GM04503 (cell line): ENCODE data around the gene CLSTN1.
A peak's percentile ranks its signal among the peaks of the same experiment; 100 is the strongest.

Experiments used
- DNase-seq: peaks from one replicate; pipeline ENCODE4 v3.0.0-alpha.2; 2012; ENCODE audit warnings: low read depth

The CLSTN1 gene

DNA sequence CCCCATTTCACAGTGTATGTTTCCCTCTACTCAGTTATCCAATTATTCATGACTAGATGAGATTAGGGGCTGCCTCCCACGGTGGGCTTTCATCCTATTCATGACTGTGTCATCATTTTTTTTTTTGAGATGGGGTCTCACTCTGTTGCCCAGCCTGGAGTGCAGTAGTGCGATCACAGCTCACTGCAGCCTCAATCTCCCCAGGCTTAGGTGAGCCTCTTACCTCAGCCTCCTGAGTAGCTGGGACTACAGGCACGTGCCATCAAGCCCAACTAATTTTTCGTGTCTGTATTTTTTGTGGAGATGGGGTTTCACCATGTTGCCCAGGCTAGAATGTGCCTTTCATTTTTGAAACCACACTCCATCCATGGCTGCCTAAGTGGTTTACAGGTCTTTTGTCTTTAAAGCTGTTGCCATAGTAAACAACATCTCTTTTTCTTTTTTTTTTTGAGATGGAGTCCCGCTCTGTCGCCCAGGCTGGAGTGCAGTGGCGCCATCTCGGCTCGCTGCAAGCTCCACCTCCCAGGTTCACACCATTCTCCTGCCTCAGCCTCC is 112.2 kb downstream of the CLSTN1 start:
- DNase-seq, result no peak

DNA sequence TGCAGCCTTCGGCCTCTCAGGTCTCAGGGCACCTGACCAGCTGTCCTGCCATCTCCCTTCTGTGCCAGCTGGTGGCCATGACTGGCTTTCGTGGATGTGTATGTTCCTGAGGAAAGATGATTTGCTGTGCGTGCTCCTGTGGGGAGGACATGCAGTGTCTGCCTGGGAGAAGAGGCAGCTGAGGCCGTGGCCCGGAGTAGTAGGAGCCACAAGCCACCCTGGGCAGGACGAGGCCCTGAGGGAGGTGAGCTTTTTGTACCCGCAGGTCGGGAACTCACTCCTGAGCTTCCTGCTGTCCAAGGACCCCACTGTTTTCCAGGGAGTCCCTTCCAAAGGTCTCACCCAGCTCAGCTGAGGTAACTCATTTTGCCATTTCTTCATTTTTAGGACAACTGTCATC is 113.7 kb downstream of the CLSTN1 start:
- DNase-seq, result no peak

- no peak for DNase-seq
These were observed 117.6 kb downstream of the CLSTN1 start for GRCh38 chr1:9706178-9706577.

GRCh38 chr1:9705337-9706093 is 118.2 kb downstream of the CLSTN1 start:
- peak; percentile 55 for DNase-seq

DNA sequence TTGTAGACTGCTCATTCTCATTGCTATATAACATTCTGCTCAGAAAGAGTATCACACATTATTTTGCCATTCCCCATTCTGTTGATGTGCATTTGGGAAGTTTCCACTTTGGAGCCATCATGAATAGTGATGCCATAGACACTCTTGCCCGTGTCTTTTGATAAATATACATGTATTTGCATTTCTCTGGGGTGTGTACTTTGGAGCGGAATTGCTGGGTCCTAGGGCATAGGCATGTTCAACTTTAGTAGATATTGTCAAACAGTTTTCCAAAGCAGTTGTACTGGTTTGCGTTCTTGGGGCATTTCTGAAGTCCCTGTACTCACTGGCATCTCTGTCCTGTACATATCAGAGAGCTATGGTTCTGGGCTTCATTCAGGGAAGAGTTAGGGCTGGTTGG is 120.1 kb downstream of the CLSTN1 start:
- no peak for DNase-seq

DNA sequence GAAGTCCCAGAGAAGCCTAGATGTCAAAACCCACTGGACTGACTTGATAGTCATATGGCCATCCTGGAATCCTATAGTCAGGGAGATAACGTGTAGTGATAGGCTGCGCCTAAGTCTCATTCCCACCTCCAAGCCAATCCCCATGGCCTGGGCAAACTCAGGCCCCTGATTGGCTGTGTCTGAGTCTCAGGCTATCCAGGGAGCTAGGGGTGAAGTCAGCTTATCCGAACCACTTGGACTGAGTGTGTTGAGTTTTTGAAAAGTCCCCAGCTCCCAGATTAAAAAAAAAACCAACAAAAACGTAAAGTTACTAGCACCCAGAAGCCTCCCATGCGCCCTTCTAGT is 120.6 kb downstream of the CLSTN1 start:
- no peak for DNase-seq

DNA sequence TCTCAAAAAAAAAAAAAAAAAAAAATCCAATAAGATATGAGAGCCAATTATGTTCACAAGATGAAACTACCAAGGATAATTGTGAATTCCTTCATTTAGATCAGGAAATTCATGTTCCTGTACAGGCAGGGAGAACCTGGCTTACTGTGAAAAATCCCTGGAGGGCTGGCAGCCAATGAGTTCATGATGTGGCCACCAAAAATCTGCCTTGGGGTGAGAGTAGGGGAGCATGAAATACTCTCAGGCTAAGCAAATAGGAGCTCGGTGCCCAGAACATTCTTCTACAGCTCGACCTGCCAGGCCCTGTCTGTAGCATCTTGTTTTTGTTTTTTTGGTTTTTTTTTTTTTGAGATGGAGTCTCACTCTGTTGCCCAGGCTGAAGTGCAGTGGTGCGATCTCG is 122.1 kb downstream of the CLSTN1 start:
- no peak for DNase-seq

DNA sequence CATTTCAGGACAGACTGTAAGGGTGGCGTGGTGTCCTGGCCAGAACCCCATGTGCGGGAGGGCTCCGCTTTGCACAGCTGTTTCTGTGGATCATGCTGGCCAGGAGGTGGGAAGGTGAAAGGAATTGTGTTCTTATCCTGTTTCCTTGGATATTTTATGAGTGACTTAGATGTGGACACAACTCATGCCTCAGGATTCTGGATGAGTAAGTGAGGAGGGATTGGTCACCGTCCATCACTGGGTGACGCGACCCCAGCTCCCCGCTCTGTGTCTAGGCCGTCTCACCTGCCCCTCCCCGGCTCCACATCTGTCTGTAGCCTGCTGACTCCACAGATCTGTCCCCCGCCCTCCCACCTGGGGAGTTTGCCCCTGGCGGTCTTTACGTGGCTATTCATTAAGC is 123.4 kb downstream of the CLSTN1 start:
- DNase-seq, result peak; percentile 61

DNA sequence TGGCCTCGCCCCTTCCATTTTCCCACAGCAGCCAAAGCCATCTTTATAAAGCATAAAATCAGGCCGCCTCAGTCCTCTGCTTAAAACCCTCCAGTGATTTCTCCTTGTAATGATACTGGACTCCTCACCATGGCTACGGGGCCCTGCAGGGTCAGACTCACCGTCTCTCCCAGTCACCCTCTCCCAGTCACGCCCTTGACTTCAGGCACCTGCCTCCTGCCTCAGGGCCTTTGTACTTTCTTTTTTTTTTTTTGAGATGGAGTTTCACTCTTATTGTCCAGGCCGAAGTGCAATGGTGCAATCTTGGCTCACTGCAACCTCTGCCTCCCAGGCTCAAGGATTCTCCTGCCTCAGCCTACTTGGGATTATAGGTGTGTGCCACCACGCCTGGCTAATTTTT is 124.4 kb downstream of the CLSTN1 start:
- DNase-seq, result no peak

DNA sequence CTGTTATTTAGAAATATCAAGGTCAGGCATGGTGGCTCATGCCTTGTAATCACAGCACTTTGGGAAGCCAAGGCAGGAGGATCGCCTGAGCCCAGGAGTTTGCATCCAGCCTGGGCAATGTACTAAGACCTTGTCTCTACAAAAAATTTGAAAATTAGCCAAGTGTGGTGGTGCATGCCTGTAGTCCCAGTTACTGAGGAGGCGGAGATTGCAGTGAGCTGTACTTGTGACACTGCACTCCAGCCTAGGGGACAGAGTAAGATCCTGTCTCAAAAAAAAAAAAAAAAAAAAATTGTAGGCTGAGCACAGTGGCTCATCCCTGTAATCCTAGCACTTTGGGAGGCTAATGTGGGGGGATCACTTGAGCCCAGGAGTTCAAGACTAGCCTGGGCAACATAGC is 127.0 kb downstream of the CLSTN1 start:
- DNase-seq, result no peak

- DNase-seq, result no peak
These were observed 132.1 kb downstream of the CLSTN1 start for GRCh38 chr1:9691691-9692090.

DNA sequence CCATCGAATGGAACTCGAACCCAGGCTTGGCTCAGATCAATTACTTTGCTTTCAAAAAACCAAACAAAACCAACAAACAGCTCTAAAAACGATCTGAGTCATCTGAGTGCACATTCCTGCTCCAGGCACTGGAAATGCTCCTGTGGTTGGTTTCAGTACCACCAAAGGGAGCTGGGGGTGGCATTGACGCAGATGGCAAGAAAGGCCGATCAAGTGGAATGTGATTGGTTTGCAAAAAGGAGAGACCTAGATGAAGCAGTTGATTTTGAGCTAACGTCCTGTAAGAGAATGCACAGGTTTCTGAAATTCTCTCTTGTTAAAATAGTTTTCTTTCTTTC is 132.7 kb downstream of the CLSTN1 start:
- DNase-seq, result no peak

GRCh38 chr1:9690440-9691107 is 133.2 kb downstream of the CLSTN1 start:
- no peak for DNase-seq

DNA sequence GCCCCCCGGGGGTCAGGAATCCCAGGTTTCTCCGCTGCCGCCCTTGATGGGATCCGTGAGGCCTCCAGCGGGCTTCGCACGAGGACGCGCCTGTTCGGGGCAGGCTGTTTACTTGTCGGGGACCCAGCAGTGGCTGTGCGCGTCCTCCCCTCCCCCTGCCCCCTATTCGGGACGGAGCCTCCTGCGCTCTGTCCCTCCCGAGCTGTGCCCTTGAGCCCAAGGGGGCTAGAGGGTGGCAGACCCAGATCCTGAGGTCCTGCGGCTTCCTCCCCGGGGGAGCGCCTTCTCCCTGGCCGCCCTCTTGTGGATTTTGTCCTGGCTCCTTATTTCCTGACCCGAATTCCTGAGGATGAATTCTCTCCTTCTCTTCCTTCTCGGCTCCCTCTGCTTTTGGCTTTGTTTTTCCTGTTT is 133.8 kb downstream of the CLSTN1 start:
- no peak for DNase-seq

DNA sequence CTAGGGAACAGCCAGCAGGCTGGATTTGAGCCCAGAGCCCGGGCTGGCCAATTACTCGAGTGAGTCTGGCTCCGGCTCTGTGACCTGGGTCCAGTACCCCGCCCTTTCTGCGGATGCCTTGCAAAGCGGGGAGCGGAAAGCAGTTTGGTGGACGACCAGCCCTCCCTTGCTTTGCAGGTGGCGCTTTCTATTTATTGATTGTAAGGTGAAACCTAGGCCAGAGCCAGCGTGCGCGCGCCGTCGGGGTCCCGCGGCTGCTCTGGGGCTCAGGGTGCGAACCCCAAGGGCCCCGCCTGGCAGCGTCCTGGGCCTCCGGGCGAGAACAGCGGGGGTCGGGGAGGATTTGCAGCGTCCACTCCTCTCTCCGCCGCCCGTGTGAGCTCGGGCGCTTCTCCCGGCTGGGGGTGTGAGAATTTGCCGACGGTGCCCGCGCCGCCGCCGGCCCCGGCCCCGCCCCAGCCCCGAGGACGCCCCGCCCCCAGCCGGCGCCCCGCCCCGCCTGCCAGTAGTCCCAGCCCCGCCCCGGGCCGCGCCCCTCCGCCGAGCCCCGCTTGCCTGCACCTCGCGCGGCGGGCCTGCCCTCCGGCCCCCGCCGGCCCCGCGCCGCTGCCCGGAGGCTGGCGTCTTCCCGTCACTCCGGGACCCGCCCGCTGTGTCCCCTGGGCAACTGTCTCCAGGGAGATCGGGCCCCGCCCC is 134.6 kb downstream of the CLSTN1 start:
- DNase-seq, result no peak

DNA sequence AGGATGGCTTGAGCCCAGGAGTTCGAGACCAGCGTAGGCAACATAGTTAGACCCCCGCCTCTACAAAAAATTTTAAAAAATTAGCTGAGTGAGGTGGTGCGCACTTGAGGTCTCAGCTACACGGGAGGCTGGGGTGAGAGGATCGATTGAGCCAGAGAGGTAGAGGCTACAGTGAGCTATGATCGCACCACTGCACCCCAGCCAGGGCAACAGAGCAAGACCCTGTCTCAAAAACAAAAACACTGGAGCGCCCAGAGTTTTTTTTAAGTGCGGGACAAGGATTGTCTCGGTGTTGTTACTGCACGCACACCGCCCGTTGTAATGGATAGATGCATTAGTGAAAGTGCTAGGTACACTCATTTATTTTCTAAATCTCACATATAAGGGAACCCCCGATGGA is 135.2 kb downstream of the CLSTN1 start:
- no peak for DNase-seq

GRCh38 chr1:9687874-9688582 is 135.7 kb downstream of the CLSTN1 start:
- no peak for DNase-seq

DNA sequence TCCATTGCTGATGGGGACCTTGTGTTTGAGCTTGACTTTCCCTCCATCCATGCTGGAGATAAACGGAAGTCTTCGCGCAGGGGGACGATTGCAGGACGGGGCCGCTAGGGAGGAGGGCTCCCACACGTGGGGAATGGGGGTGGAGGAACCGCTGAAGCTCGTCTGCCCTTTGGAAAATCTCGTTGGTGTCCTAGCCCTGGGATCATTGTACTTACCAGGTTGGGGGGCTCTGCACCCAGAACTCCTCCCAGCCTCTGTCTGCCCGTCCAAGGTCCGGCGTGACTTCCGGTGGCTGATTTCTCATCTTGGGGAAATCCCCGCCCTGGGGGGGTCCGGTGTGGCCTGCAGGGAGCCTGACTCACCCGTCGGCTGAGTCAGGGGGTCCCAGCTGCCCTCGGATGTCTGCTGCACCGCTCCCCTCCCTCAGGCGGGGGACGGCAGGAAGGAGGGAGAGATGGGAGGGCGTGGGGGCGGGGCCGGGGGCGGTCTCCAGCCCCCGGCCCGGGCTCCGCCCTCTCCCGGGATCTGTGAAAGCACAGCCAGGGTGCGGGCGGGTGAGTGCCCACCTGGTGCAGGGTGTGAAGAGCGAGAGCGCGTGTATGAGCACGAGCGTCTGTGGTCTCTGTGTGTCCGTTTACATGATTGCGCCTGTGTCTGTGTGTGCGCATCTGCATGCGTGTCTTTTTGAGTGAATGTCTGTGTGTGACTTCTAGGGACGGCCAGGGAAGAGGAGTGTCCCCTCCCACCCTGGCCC is 136.5 kb downstream of the CLSTN1 start:
- DNase-seq, result no peak

DNA sequence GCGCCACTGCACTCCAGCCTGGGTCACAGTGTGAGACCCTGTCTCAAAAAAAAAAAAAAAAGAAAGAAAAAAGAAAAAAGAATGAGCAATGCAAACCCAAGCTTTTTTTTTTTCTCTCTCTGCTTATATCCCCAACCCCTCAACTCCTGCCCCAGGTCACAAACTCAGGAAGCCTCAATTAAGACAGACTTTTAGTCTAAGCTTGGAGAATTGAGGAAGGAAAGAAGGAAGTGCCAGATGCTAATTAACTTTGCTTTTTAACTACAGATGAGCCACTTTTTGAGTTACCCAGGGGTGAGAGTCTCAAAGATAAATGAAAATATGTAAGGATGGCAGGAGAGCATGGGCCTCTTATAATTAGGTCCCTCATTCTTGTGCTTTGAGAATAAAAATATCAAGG is 139.0 kb downstream of the CLSTN1 start:
- DNase-seq, result no peak

GRCh38 chr1:9680828-9681227 is 142.9 kb downstream of the CLSTN1 start:
- DNase-seq, result no peak

- no peak for DNase-seq
These were observed 143.7 kb downstream of the CLSTN1 start for GRCh38 chr1:9680091-9680490.
